SIG-M5 (cell line): ENCODE data around the gene CHD5.

Source experiments
- DNase-seq: peaks from one replicate; lab custom pipeline; 2025; lab: John Stamatoyannopoulos, UW

CHD5 gene

GRCh38 chr1:6134206-6134605, 45.9 kb downstream of the CHD5 start:
- no peak for DNase-seq

- DNase-seq = no peak
These were observed 46.8 kb downstream of the CHD5 start for GRCh38 chr1:6133146-6133895.

GRCh38 chr1:6131561-6131960, 48.6 kb downstream of the CHD5 start:
- DNase-seq = no peak

- no peak for DNase-seq
These were observed 49.5 kb downstream of the CHD5 start for GRCh38 chr1:6130596-6130995.

GRCh38 chr1:6130036-6130435, 50.1 kb downstream of the CHD5 start:
- no peak for DNase-seq

GRCh38 chr1:6129313-6129712, 50.8 kb downstream of the CHD5 start:
- no peak for DNase-seq

- no peak for DNase-seq
These were observed 51.6 kb downstream of the CHD5 start for GRCh38 chr1:6128276-6129081.

GRCh38 chr1:6127587-6128163, 52.4 kb downstream of the CHD5 start:
- DNase-seq = no peak

GRCh38 chr1:6126521-6127067, 53.5 kb downstream of the CHD5 start:
- DNase-seq = no peak

- DNase-seq = no peak
These were observed 54.1 kb downstream of the CHD5 start for GRCh38 chr1:6126028-6126427.

- no peak for DNase-seq
These were observed 54.8 kb downstream of the CHD5 start for GRCh38 chr1:6125366-6125765.

GRCh38 chr1:6124746-6125365, 55.3 kb downstream of the CHD5 start:
- no peak for DNase-seq

GRCh38 chr1:6124341-6124740, 55.8 kb downstream of the CHD5 start:
- no peak for DNase-seq

GRCh38 chr1:6123816-6124215, 56.3 kb downstream of the CHD5 start:
- DNase-seq = no peak

GRCh38 chr1:6123083-6123482, 57.0 kb downstream of the CHD5 start:
- DNase-seq = no peak

- DNase-seq = no peak
These were observed 58.3 kb downstream of the CHD5 start for GRCh38 chr1:6121651-6122370.

GRCh38 chr1:6121021-6121421, 59.1 kb downstream of the CHD5 start:
- no peak for DNase-seq

- DNase-seq = no peak
These were observed 61.7 kb downstream of the CHD5 start for GRCh38 chr1:6118415-6118814.

GRCh38 chr1:6117624-6118023, 62.5 kb downstream of the CHD5 start:
- DNase-seq = no peak

- no peak for DNase-seq
These were observed 63.1 kb downstream of the CHD5 start for GRCh38 chr1:6117064-6117463.

- no peak for DNase-seq
These were observed 64.0 kb downstream of the CHD5 start for GRCh38 chr1:6116137-6116536.

- no peak for DNase-seq
These were observed 66.4 kb downstream of the CHD5 start for GRCh38 chr1:6113745-6114144.
